Hepatocyte (in vitro differentiated cells): ENCODE data around the gene ANKS1B. TPM values are rescaled to one million over a fixed set of nuclear protein-coding genes. Genes with fewer than 3 reads are reported as not detected.

Experiments used
- DNase-seq: peaks from one replicate; pipeline ENCODE4 v3.0.0-alpha.2; 2016; ENCODE audit warnings: low spot score
- H2AFZ ChIP-seq: fragments of 200-600 bp; sonication (generic); 2 replicates; pipeline ENCODE4 v1.6.0; 2016; ENCODE audit warnings: antibody characterized with exemption, mild to moderate bottlenecking
- H3K27ac ChIP-seq: fragments of 200-600 bp; sonication (generic); 2 replicates; pipeline ENCODE4 v1.5.1; 2016; ENCODE audit warnings: mild to moderate bottlenecking
- H3K27me3 ChIP-seq: fragments of 200-600 bp; sonication (generic); 2 replicates; pipeline ENCODE4 v1.6.1; 2016
- H3K36me3 ChIP-seq: fragments of 200-600 bp; sonication (generic); replicated peaks from 2 replicates; pipeline ENCODE4 v1.5.1; 2016; ENCODE audit warnings: low read depth; ENCODE audit not compliant: insufficient read depth
- H3K4me1 ChIP-seq: fragments of 200-600 bp; sonication (generic); 2 replicates; pipeline ENCODE4 v1.5.1; 2016; ENCODE audit warnings: mild to moderate bottlenecking, moderate library complexity; ENCODE audit not compliant: insufficient read depth
- H3K4me2 ChIP-seq: fragments of 200-600 bp; sonication (generic); 2 replicates; pipeline ENCODE4 v1.6.0; 2016
- H3K4me3 ChIP-seq: fragments of 200-600 bp; sonication (generic); 2 replicates; pipeline ENCODE4 v1.5.1; 2016; ENCODE audit warnings: mild to moderate bottlenecking
- H3K79me2 ChIP-seq: fragments of 200-600 bp; sonication (generic); 2 replicates; pipeline ENCODE4 v1.6.0; 2017; ENCODE audit warnings: mild to moderate bottlenecking
- H3K9me2 ChIP-seq: fragments of 200-600 bp; sonication (generic); replicated peaks from 2 replicates; pipeline ENCODE4 v1.6.0; 2017; ENCODE audit warnings: mild to moderate bottlenecking; ENCODE audit not compliant: insufficient read depth
- H3K9me3 ChIP-seq: fragments of 200-600 bp; sonication (generic); 2 replicates; pipeline ENCODE4 v1.5.1; 2016; ENCODE audit warnings: low read depth, mild to moderate bottlenecking
- H4K20me1 ChIP-seq: fragments of 200-600 bp; sonication (generic); 2 replicates; pipeline ENCODE4 v1.6.0; 2016; ENCODE audit warnings: mild to moderate bottlenecking; ENCODE audit not compliant: insufficient read depth, poor library complexity, severe bottlenecking
- EZH2 ChIP-seq: fragments of 200-600 bp; sonication (generic); IDR thresholded peaks from 2 replicates; pipeline ENCODE4 v1.6.1; 2016; ENCODE audit warnings: antibody characterized with exemption, mild to moderate bottlenecking, borderline replicate concordance
- EZH2phosphoT487 ChIP-seq: fragments of 200-600 bp; sonication (generic); IDR thresholded peaks from one replicate; pipeline ENCODE4 v1.6.1; 2018; ENCODE audit warnings: antibody characterized with exemption, mild to moderate bottlenecking, low read depth, moderate library complexity; ENCODE audit not compliant: unreplicated experiment, severe bottlenecking
- WGBS: methylation state at CpG from one replicate; pipeline ENCODE4 v1.1.6; 2016; ENCODE audit warnings: low lambda C conversion rate; ENCODE audit errors: missing lambda C conversion rate; 5-methylcytosine and 5-hydroxymethylcytosine counted together
- polyA plus RNA-seq: library from polyadenylated mRNA; unstranded; fragments of >200 nt; fragmentation: Nextera tagmentation; extraction: Ambion mirVana; gene quantifications from 2 replicates; pipeline ENCODE4 v1.2.1, GENCODE V29; 2016
- total RNA-seq: library from RNA; depleted of rRNA; stranded (reverse); fragments of >200 nt; gene quantifications from 2 replicates; pipeline ENCODE4 v1.2.3, GENCODE V29; 2014
- TF ChIP-seq, protein P1 (sequence below): fragments of 200-600 bp; sonication (generic); IDR thresholded peaks from 2 replicates; pipeline ENCODE4 v1.5.1; 2016; ENCODE audit warnings: antibody characterized with exemption, mild to moderate bottlenecking; ENCODE audit not compliant: poor library complexity

ANKS1B gene
- total and polyA plus RNA-seq, 2 experiments from 2014 or later, result 1.6 to 2.2 TPM

DNA sequence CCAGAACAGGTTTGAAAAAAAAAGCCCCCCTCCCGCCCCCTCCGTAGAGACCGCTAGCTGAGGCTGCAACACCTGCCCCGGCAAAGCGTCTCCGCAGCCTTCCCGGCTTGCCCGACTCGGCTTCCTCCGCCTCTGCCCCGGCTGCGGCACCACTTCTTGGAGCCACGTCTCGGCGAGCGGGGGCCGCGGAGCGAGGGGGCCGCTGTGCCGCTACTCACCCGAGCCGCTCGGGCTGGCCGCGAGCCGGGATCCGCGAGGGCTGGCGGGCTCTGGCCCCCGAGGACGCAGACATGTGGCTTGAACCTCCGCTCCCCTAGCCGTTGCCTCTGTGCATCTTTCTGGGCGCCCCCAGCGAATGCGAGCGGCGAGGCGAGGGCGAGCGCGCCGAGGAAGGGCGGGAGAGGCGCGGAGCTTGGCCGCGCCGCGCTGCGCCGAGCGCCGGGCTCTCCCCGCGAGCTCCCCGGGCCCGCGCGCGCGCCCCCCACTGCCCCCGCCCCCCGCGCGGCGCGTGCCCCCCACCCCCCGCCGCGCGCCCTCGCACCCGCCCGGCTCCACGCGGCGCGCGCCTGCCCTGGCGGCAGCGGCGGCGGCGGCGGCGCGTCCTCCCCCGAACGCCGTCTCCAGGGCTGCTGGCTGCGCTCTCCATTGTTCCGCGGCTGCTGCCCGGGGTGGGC, 1090.2 kb downstream of the ANKS1B start:
- Histone ChIP-seq H3K9me3 (no peaks in the 10 kb centered on the region), H3K27me3 (peaks cover 80% of the 10 kb centered on the region), H3K4me3 (no peak overlapping the region), H3K4me1 (peaks cover 4% of the 10 kb centered on the region), H3K27ac (no peak overlapping the region), H3K79me2 (no peaks in the 10 kb centered on the region), H3K4me2 (peak overlapping the region; percentile 95), H2AFZ (no peak overlapping the region), H3K36me3 (no peaks in the 10 kb centered on the region), H3K9me2 (no peaks in the 10 kb centered on the region), H4K20me1 (no peaks in the 10 kb centered on the region)
- TF ChIP-seq, protein P1, sequence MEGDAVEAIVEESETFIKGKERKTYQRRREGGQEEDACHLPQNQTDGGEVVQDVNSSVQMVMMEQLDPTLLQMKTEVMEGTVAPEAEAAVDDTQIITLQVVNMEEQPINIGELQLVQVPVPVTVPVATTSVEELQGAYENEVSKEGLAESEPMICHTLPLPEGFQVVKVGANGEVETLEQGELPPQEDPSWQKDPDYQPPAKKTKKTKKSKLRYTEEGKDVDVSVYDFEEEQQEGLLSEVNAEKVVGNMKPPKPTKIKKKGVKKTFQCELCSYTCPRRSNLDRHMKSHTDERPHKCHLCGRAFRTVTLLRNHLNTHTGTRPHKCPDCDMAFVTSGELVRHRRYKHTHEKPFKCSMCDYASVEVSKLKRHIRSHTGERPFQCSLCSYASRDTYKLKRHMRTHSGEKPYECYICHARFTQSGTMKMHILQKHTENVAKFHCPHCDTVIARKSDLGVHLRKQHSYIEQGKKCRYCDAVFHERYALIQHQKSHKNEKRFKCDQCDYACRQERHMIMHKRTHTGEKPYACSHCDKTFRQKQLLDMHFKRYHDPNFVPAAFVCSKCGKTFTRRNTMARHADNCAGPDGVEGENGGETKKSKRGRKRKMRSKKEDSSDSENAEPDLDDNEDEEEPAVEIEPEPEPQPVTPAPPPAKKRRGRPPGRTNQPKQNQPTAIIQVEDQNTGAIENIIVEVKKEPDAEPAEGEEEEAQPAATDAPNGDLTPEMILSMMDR, result no peak
- TF ChIP-seq EZH2 (no peak), EZH2phosphoT487 (peak; percentile 45)
- 1% methylated on average over 39 of the region's 96 CpGs for WGBS
- DNase-seq, result no peak

DNA sequence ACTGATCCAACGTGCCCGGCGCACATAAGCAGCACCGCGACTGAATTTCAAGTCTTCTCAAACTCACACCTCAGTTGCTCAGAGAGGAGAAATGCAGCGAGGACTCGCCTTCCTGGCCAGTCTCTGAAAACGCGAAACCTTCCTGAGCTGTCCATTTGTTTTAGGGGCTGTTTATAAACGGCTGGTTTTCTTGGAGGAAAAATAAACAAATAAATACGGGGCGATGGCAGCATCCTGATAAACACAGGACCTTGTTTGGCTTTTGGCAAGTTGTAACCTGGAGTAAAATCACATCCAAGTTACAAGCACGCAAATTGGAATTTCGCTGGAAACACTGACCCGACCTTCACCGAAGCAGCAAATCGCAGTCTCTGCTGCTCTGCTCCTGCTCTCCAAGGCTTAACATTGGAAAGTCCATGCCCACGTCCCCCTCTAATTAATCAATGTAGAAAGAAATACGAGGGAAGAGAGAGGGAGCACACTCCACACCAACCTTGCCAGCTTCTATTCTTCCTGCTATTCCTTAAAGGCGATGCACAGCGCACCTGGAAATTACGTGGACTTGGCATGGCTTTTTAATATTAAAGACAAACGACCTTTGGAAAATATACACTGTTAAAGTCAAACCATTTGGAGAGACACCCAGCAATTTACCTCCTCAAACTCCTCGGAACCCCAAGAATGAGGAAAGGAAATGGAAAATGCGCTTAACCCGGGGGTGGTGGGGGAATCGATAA, 1090.9 kb downstream of the ANKS1B start:
- no peak for DNase-seq
- Histone ChIP-seq H3K4me1 (peaks cover 4% of the 10 kb centered on the region), H3K36me3 (no peaks in the 10 kb centered on the region), H2AFZ (no peak overlapping the region), H3K4me3 (no peak overlapping the region), H3K27ac (no peak overlapping the region), H3K4me2 (peak overlapping the region; percentile 95), H3K27me3 (peaks cover 85% of the 10 kb centered on the region), H3K9me3 (no peaks in the 10 kb centered on the region), H3K79me2 (no peaks in the 10 kb centered on the region), H4K20me1 (no peaks in the 10 kb centered on the region), H3K9me2 (no peaks in the 10 kb centered on the region)
- 8% methylated on average over 24 of the region's 27 CpGs for WGBS
- TF ChIP-seq, protein P1, result no peak
- TF ChIP-seq EZH2phosphoT487 (peak; percentile 42), EZH2 (peak; percentile 83)

DNA sequence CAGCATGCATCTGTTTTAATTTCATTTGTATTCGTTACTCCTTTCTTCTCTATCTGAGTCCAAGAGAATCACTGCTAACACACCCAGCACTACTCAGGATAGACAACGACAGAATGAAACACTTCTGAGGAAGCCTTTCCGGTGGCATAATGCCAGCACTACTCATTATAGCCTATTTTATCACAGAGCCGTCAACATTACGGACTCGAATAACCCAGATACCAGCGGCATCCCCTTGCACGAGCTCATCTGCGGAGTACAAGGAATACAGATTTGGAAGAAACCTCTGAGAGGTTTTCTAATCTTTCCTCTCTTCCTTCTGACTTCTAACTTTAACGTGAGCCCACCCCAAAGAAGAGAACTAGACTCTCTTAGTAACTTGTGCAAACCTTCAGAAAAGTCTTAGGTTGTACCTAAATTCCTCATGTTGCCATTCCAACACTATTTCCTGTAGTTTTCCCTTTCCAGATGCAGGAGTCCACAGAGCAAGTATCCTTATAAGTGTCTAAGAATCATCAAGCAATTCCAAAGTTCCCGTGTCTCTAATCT, 1091.5 kb downstream of the ANKS1B start:
- H3K27me3 ChIP-seq, result peaks cover 91% of the 10 kb centered on the region

More for the DNA sequence above, 1091.5 kb downstream of the ANKS1B start:
- Histone ChIP-seq H3K4me2 (peak overlapping the region; percentile 95), H3K79me2 (no peaks in the 10 kb centered on the region), H3K9me2 (no peaks in the 10 kb centered on the region), H3K27ac (no peak overlapping the region), H3K4me1 (peaks cover 4% of the 10 kb centered on the region), H3K36me3 (no peaks in the 10 kb centered on the region), H3K4me3 (no peak overlapping the region), H2AFZ (no peak overlapping the region), H3K9me3 (no peaks in the 10 kb centered on the region), H4K20me1 (no peaks in the 10 kb centered on the region)
- no peak for DNase-seq
- WGBS, result 37% methylated on average over 11 of the region's 11 CpGs
- TF ChIP-seq, protein P1, result no peak
- TF ChIP-seq EZH2phosphoT487 (no peak), EZH2 (no peak)
